HG02884 (cell line): ENCODE measurements around the gene KIF24.
"Not testable (repeated sequence)": the region's sequence is repeated elsewhere in the genome, so short reads cannot be mapped to it uniquely, and the experiment has no call there.

Experiments used
- ATAC-seq: cut with Tn5 transposase; IDR thresholded peaks from one replicate; pipeline ENCODE4 v1.9.1; 2021; ENCODE audit warnings: mild to moderate bottlenecking, moderate library complexity; ENCODE audit not compliant: unreplicated experiment

The KIF24 gene

GRCh38 chr9:34328987-34329832 is at the start of gene KIF24, which contains the start of gene NUDT2:
KIF24 (minus strand) TSS chr9:34329268; CDS start chr9:34311346, 17,922 bp downstream.
NUDT2 (plus strand) TSS chr9:34329569; CDS start chr9:34339040, 9,471 bp downstream.
- peak; percentile 91 for ATAC-seq

GRCh38 chr9:34378376-34379060 is 49.5 kb upstream of the KIF24 start:
- ATAC-seq = no peak

GRCh38 chr9:34377404-34377746 is 48.3 kb upstream of the KIF24 start:
- ATAC-seq = no peak

- ATAC-seq = peak; percentile 74
Observed at GRCh38 chr9:34376596-34377403, 47.7 kb upstream of the KIF24 start, which contains the start of gene MYORG. MYORG (minus strand) TSS chr9:34376898; CDS start chr9:34372943, 3,955 bp downstream.

- ATAC-seq = no peak
Observed at GRCh38 chr9:34375901-34376595, 47.0 kb upstream of the KIF24 start.

- no peak for ATAC-seq
Observed at GRCh38 chr9:34374905-34375552, 46.0 kb upstream of the KIF24 start.

- ATAC-seq = no peak
Observed at GRCh38 chr9:34374339-34374738, 45.3 kb upstream of the KIF24 start.

GRCh38 chr9:34373749-34374148 is 44.7 kb upstream of the KIF24 start:
- no peak for ATAC-seq

GRCh38 chr9:34372467-34373011 is 43.5 kb upstream of the KIF24 start:
- no peak for ATAC-seq

GRCh38 chr9:34371886-34372466 is 42.9 kb upstream of the KIF24 start:
- no peak for ATAC-seq

- no peak for ATAC-seq
Observed at GRCh38 chr9:34370970-34371880, 42.2 kb upstream of the KIF24 start.

- no peak for ATAC-seq
Observed at GRCh38 chr9:34370335-34370969, 41.4 kb upstream of the KIF24 start.

GRCh38 chr9:34369636-34370035 is 40.6 kb upstream of the KIF24 start:
- no peak for ATAC-seq

- ATAC-seq = not testable (repeated sequence)
Observed at GRCh38 chr9:34368796-34369195, 39.7 kb upstream of the KIF24 start.

- not testable (repeated sequence) for ATAC-seq
Observed at GRCh38 chr9:34367751-34368410, 38.8 kb upstream of the KIF24 start.

GRCh38 chr9:34366365-34366764 is 37.3 kb upstream of the KIF24 start:
- no peak for ATAC-seq

GRCh38 chr9:34365282-34365681 is 36.2 kb upstream of the KIF24 start:
- ATAC-seq = no peak
